ENCODE data around the gene ATN1. TPM values are rescaled to one million over a fixed set of nuclear protein-coding genes. Genes with fewer than 3 reads are reported as not detected.

ATN1 gene
- total RNA-seq, 2 donors from 2014 or later = 36.1 to 86.7 TPM

DNA sequence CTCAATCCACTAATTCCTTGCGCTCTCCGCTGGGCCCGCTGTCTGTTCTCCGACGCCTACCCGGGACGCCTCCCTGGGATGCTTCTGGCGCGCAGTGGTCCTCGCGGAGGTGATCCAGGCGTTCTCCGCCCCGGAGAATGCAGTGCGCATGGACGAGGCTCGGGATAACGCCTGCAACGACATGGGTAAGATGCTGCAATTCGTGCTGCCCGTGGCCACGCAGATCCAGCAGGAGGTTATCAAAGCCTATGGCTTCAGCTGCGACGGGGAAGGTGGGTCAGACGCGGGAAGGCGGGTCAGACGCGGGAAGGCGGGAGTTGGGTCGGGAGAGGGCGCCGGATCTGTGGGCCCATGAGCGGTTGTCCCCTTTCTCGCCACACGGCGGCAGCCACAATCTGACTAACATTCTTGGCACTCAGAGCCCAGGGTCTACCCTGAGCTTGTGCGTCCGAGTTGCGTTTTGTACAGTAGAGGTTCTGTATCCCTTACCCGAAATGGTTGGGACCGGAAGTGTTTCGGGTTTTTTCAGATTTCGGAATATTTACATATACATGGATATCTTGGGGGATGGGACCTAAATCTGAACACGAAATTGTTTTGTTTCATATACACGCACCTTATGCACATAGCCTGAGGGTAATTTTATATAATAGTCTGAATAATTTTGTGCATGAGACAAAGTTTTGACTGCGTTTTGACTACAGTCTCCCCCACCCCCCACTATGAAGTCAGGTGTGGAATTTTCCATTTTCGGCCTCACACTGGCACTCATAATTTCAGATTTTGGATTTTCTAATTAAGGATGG lies 16.8 kb downstream of the ATN1 start:
- peak overlapping the region; percentile 89 to 98 (median 93) for H3K27ac ChIP-seq
- peaks cover 40% of the 10 kb centered on the region for H3K4me1 ChIP-seq
- intact Hi-C loops (cut with DNase I) = no loop called here
- DNase-seq = peak; percentile 93 to 95 (median 94)
- 2% methylated on average over 17 to 48 of the region's 48 CpGs for WGBS, 2 donors
- no peaks in the 10 kb centered on the region for H3K27me3 ChIP-seq
- peak in 1 of 3 donors; percentile 63 for TF ChIP-seq POLR2A (IDR thresholded peaks at IDR 0.05)
- TF ChIP-seq, protein P1, sequence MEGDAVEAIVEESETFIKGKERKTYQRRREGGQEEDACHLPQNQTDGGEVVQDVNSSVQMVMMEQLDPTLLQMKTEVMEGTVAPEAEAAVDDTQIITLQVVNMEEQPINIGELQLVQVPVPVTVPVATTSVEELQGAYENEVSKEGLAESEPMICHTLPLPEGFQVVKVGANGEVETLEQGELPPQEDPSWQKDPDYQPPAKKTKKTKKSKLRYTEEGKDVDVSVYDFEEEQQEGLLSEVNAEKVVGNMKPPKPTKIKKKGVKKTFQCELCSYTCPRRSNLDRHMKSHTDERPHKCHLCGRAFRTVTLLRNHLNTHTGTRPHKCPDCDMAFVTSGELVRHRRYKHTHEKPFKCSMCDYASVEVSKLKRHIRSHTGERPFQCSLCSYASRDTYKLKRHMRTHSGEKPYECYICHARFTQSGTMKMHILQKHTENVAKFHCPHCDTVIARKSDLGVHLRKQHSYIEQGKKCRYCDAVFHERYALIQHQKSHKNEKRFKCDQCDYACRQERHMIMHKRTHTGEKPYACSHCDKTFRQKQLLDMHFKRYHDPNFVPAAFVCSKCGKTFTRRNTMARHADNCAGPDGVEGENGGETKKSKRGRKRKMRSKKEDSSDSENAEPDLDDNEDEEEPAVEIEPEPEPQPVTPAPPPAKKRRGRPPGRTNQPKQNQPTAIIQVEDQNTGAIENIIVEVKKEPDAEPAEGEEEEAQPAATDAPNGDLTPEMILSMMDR (IDR thresholded peaks at IDR 0.05) = peak; percentile 69 to 99 (median 96)
- H3K4me3 ChIP-seq = peak overlapping the region; percentile 54 to 81
- H3K36me3 ChIP-seq (replicated peaks in 1 of 2; ENCODE audit: insufficient read depth in 1 of 2, low read depth in 2 of 2) = no peaks in the 10 kb centered on the region
- peak; percentile 61 for ATAC-seq
- no peaks in the 10 kb centered on the region for H3K9me3 ChIP-seq

DNA sequence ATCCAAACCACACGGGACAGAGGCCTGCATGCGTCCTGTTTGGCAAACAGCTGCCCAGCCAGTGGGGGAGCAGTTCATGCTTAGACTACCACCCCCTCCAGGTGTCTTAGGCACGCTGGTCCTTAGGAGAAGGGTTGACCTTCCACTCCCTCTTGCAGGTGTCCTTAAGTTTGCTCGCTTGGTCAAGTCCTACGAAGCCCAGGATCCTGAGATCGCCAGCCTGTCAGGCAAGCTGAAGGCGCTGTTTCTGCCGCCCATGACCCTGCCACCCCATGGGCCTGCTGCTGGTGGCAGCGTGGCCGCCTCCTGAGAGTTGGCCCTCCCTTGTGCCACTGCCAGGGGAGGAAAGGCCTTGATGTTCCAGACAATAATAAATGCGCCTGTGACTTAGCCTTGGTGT lies 17.9 kb downstream of the ATN1 start:
- intact Hi-C loops (cut with DNase I) = no loop called here
- ATAC-seq (no peak), DNase-seq (no peak)
- Histone ChIP-seq H3K27ac (peak overlapping the region; percentile 89 to 98 (median 93)), H3K9me3 (no peaks in the 10 kb centered on the region), H3K27me3 (no peaks in the 10 kb centered on the region), H3K4me1 (peaks cover 40% of the 10 kb centered on the region), H3K4me3 (no peak overlapping the region), H3K36me3 (replicated peaks in 1 of 2; ENCODE audit: insufficient read depth in 1 of 2, low read depth in 2 of 2) (no peaks in the 10 kb centered on the region)
- 34 to 39% methylated on average over 6 to 11 of the region's 11 CpGs for WGBS, 2 donors
- TF ChIP-seq, protein P1 (IDR thresholded peaks at IDR 0.05) = no peak
- no peak for TF ChIP-seq POLR2A (IDR thresholded peaks at IDR 0.05)

DNA sequence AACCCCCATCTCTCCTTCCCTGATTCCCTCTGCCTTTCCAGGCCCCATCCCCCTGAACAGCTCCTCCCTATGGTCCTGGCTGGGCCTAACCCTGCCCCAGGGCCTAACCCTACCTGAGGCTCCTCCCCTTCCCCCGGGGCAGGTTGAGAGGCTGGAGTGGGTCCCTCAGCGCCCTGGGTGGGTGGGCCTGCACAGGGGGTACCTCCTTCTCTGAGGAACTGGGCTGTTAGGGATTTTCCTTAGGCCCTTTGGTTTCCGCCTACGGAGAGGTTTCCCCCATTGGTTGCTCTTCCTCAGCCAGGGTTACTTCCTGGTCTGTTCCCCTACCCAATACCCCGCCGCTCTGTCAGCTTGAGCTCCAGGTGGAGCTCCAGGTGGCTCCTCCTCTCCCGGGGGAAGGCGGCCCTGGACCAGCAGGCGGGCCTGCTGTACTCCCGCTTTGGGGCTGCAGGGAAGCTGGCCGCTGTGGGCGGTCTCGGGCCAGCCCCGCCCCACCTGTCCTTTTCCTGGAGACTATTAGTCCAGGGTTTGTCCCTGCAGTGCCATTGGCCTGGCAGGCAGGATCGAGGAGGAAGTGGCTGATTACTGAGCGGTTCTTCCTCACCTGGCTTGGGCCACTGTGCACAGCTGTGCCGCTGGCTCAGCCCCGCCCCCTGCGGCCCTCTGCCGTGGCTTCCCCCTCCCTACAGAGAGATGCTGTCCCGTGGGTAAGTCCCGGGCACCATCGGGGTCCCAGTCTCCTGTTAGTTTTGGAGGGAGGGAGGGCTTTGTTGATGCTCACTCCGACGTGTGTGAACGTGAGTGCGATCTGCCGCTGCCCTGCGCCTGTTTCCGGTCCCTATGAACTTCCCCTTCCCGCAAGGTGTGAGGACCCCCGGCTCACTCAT lies 18.5 kb downstream of the ATN1 start:
- Histone ChIP-seq H3K4me3 (peak overlapping the region in 1 of 2 donors; percentile 3), H3K27ac (peak overlapping the region; percentile 89 to 98 (median 93)), H3K27me3 (no peaks in the 10 kb centered on the region), H3K9me3 (no peaks in the 10 kb centered on the region), H3K36me3 (replicated peaks in 1 of 2; ENCODE audit: insufficient read depth in 1 of 2, low read depth in 2 of 2) (no peaks in the 10 kb centered on the region), H3K4me1 (peaks cover 40% of the 10 kb centered on the region)
- WGBS, 2 donors = 2 to 5% methylated on average over 19 to 32 of the region's 32 CpGs
- DNase-seq (peak; percentile 98 to 99 (median 99)), ATAC-seq (peak; percentile 82)
- intact Hi-C loops (cut with DNase I) = no loop called here
- TF ChIP-seq POLR2A (IDR thresholded peaks at IDR 0.05) = peak; percentile 78 to 94 (median 93)
- TF ChIP-seq, protein P1 (IDR thresholded peaks at IDR 0.05) = peak in 3 of 7 experiments; percentile 32 to 55 (median 47)

DNA sequence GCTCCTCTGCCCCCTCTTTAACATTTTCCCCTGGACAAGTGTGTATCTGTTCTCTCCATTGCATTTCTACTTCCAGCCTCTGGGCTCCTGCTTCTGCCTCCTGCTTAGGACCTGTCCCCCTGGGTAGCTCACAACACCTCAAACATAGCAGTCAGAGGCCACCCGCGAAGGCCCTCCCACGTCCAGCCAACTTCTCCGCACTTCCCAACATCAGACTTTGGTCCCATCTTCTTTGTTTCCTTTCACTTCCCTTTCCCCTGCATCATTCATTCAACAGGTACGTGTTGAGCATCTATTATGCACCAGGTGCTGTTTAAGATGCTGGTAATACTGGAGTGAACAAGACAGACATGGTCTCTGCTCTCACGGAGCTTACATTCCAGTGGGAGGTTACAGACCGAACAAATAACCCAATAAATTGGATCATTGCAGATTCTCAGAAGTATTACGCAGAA lies 19.2 kb downstream of the ATN1 start:
- ATAC-seq (no peak), DNase-seq (no peak)
- H3K27ac ChIP-seq = peak overlapping the region; percentile 69 to 98 (median 84)

More for the DNA sequence above, 19.2 kb downstream of the ATN1 start:
- Histone ChIP-seq H3K4me1 (peaks cover 40% of the 10 kb centered on the region), H3K9me3 (no peaks in the 10 kb centered on the region), H3K4me3 (peak overlapping the region in 1 of 2 donors; percentile 3), H3K36me3 (replicated peaks in 1 of 2; ENCODE audit: insufficient read depth in 1 of 2, low read depth in 2 of 2) (no peaks in the 10 kb centered on the region), H3K27me3 (no peaks in the 10 kb centered on the region)
- 37 to 40% methylated on average over 8 of the region's 8 CpGs for WGBS, 2 donors
- intact Hi-C loops (cut with DNase I) = no loop called here
- TF ChIP-seq, protein P1 (IDR thresholded peaks at IDR 0.05) = no peak
- TF ChIP-seq POLR2A (IDR thresholded peaks at IDR 0.05) = no peak

Measured in body of pancreas (tissue), 4 donors.